Measurements from ENCODE around the gene GSKIP. TPM values are rescaled to one million over a fixed set of nuclear protein-coding genes. Genes with fewer than 3 reads are reported as not detected.

The GSKIP gene
- total and polyA plus RNA-seq, 2 experiments from 2014 or later: 17.4 to 50.9 TPM

GRCh38 chr14:96357216-96357615 lies 6.1 kb upstream of the GSKIP start (continued):
- TF ChIP-seq EZH2 (IDR thresholded peaks at IDR 0.05; ENCODE audit: low read depth, unreplicated experiment) (no peak), POLR2AphosphoS5 (IDR thresholded peaks at IDR 0.05; ENCODE audit: low read depth) (no peak), ETS1 (IDR thresholded peaks at IDR 0.05) (no peak), EZH2phosphoT487 (IDR thresholded peaks at IDR 0.05; ENCODE audit: unreplicated experiment) (no peak), CTCF (conservative IDR thresholded peaks at IDR 0.05; ENCODE audit: low read depth in 2 of 2) (no peak; a peak in 1 of 4 replicates)

GRCh38 chr14:96359959-96360358 lies 3.4 kb upstream of the GSKIP start:
- H3K9me3 Mint-ChIP-seq: no peaks in the 10 kb centered on the region; the same call in 2 of the 3 replicates
- Histone ChIP-seq H3K27me3 (ENCODE audit: insufficient read depth) (no peaks in the 10 kb centered on the region), H2AFZ (no peak overlapping the region), H3K4me3 (no peak overlapping the region), H4K20me1 (replicated peaks; ENCODE audit: insufficient read depth) (peaks cover 11% of the 10 kb centered on the region), H3K27ac (ENCODE audit: low read depth) (no peak overlapping the region), H3K4me2 (no peak overlapping the region), H3F3A (replicated peaks; ENCODE audit: low read depth) (no peaks in the 10 kb centered on the region), H3K4me1 (ENCODE audit: insufficient read depth) (peaks cover 41% of the 10 kb centered on the region), H3K9me2 (ENCODE audit: insufficient read depth) (no peaks in the 10 kb centered on the region), H3K79me2 (replicated peaks; ENCODE audit: insufficient read depth) (peaks cover 77% of the 10 kb centered on the region), H3K36me3 (ENCODE audit: insufficient read depth) (no peaks in the 10 kb centered on the region)
- no peaks in the 10 kb centered on the region for H3K27me3 Mint-ChIP-seq (ENCODE audit: insufficient read depth, low read depth, poor library complexity)
- TF ChIP-seq JUNB (IDR thresholded peaks at IDR 0.05; ENCODE audit: unreplicated experiment) (no peak), CTCF (conservative IDR thresholded peaks at IDR 0.05; ENCODE audit: low read depth in 2 of 2) (no peak)
- peaks cover 4% of the 10 kb centered on the region; the same call in 2 of the 3 replicates for H3K36me3 Mint-ChIP-seq (ENCODE audit: low read depth)
- ATAC-seq (no peak), DNase-seq (ENCODE audit: low spot score) (no peak)
- H3K4me1 Mint-ChIP-seq: peaks cover 52% of the 10 kb centered on the region
- H3K27ac Mint-ChIP-seq: no peak overlapping the region
- no peak overlapping the region for H3K4me3 Mint-ChIP-seq
